GM12891 (cell line): ENCODE measurements around the gene BHLHE41.

Experiments used
- DNase-seq: peaks from one replicate; pipeline ENCODE4 v3.0.0; 2011; ENCODE audit warnings: low spot score; ENCODE audit not compliant: insufficient read length
- FAIRE-seq: peaks from 2 replicates; lab custom pipeline; 2011; peaks lifted over from hg19 to GRCh38; lab: Jason Lieb, UNC
- PAX5 ChIP-seq: IDR thresholded peaks from 2 replicates; pipeline ENCODE4 v1.6.1; 2011; ENCODE audit warnings: low read length, moderate library complexity, mild to moderate bottlenecking; ENCODE audit not compliant: insufficient read depth, severe bottlenecking
- POLR2A ChIP-seq: IDR thresholded peaks from 2 replicates; pipeline ENCODE4 v1.6.1; 2011; ENCODE audit warnings: low read depth, low read length, control low read depth
- POLR2AphosphoS5 ChIP-seq: IDR thresholded peaks from 2 replicates; pipeline ENCODE4 v1.6.1; 2011; ENCODE audit warnings: low read depth, low read length, control low read depth
- POU2F2 ChIP-seq: IDR thresholded peaks from 2 replicates; pipeline ENCODE4 v1.6.1; 2011; ENCODE audit warnings: low read depth, mild to moderate bottlenecking, control low read depth, low read length, moderate library complexity
- SPI1 ChIP-seq: IDR thresholded peaks from 2 replicates; pipeline ENCODE4 v1.6.1; 2011; ENCODE audit warnings: low read depth, low read length, control low read depth
- TAF1 ChIP-seq: IDR thresholded peaks from 2 replicates; pipeline ENCODE4 v1.6.1; 2011; ENCODE audit warnings: low read depth, low read length, control low read depth

BHLHE41 gene

DNA sequence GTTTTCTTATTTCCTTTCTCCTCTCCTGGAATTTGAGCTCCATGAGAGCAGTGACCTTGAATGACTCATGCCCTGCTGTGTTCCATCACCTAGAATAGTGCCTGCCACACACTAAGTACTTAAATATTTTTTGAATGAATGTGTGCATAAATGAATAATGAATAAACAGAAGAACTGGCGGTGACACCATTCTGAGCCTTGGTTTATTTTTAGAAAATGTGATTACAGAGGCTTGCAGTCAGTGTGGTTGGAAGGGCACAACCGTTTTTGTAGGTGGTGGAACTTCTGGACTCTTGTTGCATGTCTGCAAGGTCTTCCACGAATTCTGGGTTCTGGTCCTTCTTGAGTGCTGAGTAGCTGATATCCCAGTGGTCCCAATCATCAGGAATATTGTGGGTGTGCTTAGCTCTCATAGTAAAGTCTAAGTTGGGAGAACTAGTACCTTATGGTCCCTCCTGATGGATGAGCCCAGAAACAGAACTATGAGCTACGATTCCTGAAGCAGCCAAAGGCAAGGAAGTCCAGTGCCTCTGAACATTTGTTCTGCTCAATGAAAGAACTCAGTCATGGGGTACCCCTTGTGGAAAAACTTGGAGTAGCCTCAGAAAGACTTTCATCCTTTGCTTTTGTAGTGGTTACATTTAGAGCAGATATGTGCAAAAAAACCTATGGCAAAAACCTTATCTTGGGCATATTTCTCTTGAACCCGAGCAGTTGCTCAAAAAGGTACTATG is 28.8 kb upstream of the BHLHE41 start:
- DNase-seq (no peak), FAIRE-seq (no peak)
- TF ChIP-seq SPI1, result no peak
- no peak for TF ChIP-seq TAF1
- TF ChIP-seq POLR2AphosphoS5, result no peak
- TF ChIP-seq POLR2A, result no peak
- TF ChIP-seq PAX5, result no peak
- TF ChIP-seq POU2F2, result no peak

DNA sequence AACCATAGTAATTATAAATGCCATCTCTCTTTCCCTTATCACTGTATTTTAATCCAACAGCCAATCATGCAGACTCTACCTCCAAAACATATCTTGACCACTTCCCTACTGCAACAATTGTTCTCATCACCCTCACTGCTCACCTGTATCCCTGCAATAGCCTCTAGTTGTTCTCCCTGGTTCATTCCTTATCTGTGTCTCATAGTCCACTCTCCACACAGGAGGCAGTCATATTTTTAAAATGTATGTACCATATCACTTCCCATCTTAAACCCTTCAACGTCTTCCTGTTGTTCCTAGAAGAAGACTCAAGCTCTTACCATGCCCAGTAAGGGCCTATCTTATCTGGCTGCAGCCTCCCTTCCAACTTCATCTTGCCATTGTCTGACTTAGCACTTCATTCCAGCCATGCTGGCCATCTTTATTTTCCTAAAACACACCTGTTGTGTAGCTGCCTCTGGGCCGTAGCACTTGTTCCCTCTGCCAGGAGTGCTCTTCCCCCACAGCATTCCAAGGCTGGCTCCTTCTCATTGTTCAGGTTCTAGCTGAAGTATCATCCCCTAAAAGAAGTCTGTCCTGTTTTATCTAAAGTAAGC is 27.8 kb upstream of the BHLHE41 start:
- TF ChIP-seq SPI1 (no peak), TAF1 (no peak), POLR2AphosphoS5 (no peak), POU2F2 (no peak), PAX5 (no peak), POLR2A (no peak)
- DNase-seq (no peak), FAIRE-seq (no peak)

GRCh38 chr12:26150736-26151450 is 26.1 kb upstream of the BHLHE41 start:
- TF ChIP-seq POLR2AphosphoS5 (no peak), TAF1 (no peak), POU2F2 (no peak), SPI1 (no peak), PAX5 (no peak), POLR2A (no peak)
- FAIRE-seq, result no peak
- DNase-seq, result no peak

DNA sequence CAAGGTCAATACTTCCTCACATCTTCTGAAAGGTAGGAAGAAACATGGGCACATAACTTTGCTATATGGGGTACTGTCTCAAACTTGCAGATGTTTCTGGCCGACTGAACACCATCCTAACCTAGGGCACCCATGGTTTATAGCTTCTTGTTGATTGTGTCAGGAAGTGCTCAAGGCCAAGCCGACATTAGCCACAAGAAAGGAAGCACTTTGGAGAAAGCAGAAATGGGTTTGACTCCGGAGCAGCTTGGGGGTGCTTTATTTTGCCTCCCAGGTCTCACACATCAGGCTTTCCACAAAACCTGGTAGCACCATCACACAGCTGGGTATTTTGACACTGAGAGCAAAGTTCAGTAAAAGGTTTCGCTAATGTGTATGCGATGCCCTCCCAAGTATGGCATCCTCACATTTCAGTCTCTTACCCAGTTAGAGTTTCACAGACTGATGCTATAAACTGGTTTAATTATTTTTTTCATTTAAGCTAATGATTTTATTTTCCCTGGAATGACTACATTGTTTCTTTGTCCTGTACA is 25.2 kb upstream of the BHLHE41 start:
- TF ChIP-seq SPI1 (no peak), PAX5 (no peak), POLR2A (no peak), POLR2AphosphoS5 (no peak), POU2F2 (no peak), TAF1 (no peak)
- FAIRE-seq (no peak), DNase-seq (no peak)

- FAIRE-seq (no peak), DNase-seq (no peak)
- TF ChIP-seq POU2F2 (no peak), PAX5 (no peak)
These were observed 23.5 kb upstream of the BHLHE41 start for GRCh38 chr12:26148291-26148690.

DNA sequence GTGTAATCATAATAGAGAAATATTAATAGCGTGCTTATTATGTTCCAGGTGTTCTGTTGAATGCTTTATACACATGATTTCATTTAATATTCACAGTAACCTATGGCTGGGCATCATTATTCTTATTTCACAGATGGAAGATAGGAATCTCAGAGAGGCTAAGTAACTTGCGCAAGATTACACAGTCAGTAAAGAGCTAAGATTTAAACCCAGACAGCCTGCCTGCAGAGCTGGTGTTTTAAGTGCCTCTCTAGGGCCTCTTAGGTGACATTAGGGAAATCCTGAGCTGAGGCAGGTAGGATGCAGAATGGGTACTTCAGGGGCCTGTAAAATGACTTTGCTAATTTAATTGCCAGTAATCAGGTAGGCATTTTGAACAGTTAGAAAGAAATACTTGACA is 18.5 kb upstream of the BHLHE41 start:
- TF ChIP-seq POU2F2, result no peak
- no peak for TF ChIP-seq POLR2AphosphoS5
- no peak for TF ChIP-seq PAX5
- TF ChIP-seq TAF1, result no peak
- no peak for TF ChIP-seq POLR2A
- no peak for TF ChIP-seq SPI1
- DNase-seq, result no peak

GRCh38 chr12:26138860-26139259 is 14.0 kb upstream of the BHLHE41 start:
- FAIRE-seq, result no peak
- TF ChIP-seq PAX5 (no peak), TAF1 (no peak)
- no peak for DNase-seq

More for the DNA sequence above, 18.5 kb upstream of the BHLHE41 start:
- no peak for FAIRE-seq

GRCh38 chr12:26136688-26137087 is 11.9 kb upstream of the BHLHE41 start:
- TF ChIP-seq POU2F2 (no peak), TAF1 (no peak), SPI1 (no peak), POLR2A (no peak), PAX5 (no peak), POLR2AphosphoS5 (no peak)
- FAIRE-seq (no peak), DNase-seq (no peak)

DNA sequence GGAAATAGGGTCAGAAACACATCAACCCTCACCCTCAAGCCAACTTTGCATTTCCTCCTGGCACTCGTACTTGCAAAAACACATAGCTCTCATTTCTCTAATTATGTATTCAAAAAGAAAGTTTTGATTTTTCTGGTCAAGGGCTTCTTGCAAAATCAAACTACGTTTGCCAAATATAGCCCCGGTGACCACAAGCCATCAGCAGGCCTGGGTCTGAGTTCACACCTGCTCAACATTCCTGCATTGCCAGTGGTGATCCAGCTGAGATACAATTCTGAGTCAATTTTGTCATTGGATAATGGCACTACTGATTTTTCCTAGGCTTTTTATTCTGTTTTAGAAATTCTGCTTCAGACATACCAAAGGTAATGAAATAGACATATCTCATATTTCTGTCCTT is 10.7 kb upstream of the BHLHE41 start:
- no peak for TF ChIP-seq POLR2A
- no peak for TF ChIP-seq PAX5
- no peak for TF ChIP-seq POU2F2
- no peak for FAIRE-seq
- DNase-seq, result no peak

GRCh38 chr12:26135010-26135420 is 10.2 kb upstream of the BHLHE41 start:
- TF ChIP-seq TAF1, result no peak
- no peak for TF ChIP-seq POLR2AphosphoS5
- no peak for TF ChIP-seq PAX5
- no peak for TF ChIP-seq SPI1
- TF ChIP-seq POLR2A, result no peak
- no peak for TF ChIP-seq POU2F2
- DNase-seq, result no peak
- no peak for FAIRE-seq
